Jurkat, Clone E6-1 (cell line): ENCODE data around the gene SHC3.

Experiments used
- DNase-seq: peaks from one replicate; pipeline ENCODE4 v3.0.0-alpha.2; 2011; ENCODE audit warnings: low read depth, low spot score
- H3K4me3 ChIP-seq: 2 replicates; pipeline ENCODE4 v1.5.1; 2011; ENCODE audit warnings: mild to moderate bottlenecking, low read length, control low read depth, moderate library complexity

The SHC3 gene

DNA sequence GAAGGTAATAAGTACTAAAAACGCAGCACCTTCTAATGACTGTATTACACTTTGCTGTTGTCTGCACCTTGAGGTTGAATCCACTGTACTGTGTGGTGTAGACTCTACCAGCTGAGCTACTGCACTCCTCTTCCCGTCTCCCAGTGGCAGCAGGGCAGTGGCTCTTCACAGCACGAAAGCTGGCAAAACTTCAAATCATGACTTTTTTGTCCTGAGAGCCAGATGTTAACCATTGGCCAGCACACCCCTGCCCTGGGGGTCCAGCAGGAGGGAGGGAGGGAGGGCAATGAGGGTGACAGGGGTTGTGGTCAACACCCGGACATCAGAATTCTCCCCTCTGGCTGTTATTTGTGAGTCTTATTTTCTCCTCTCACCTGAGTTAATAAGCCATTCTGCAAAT, 11.8 kb downstream of the SHC3 start:
- H3K4me3 ChIP-seq: no peak overlapping the region
- no peak for DNase-seq

DNA sequence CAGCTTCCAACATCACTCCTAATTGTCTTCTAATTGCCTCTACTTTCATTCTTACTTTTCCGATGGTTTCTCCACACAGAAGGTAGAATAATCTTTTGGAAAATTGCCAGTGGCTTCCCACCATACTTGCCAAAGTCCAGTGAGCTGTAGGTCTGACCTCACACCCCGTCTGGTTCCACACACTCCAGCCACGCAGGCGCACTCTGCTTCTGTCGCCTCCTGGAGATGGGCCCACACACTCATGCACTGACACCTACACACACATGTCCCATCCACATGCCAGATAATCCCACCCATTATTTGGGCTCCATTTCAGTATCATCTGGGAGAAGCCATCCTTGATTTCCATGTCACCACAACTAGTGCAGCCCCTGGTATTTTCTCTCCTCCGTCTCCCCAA, 12.7 kb downstream of the SHC3 start:
- DNase-seq: no peak
- no peak overlapping the region for H3K4me3 ChIP-seq

DNA sequence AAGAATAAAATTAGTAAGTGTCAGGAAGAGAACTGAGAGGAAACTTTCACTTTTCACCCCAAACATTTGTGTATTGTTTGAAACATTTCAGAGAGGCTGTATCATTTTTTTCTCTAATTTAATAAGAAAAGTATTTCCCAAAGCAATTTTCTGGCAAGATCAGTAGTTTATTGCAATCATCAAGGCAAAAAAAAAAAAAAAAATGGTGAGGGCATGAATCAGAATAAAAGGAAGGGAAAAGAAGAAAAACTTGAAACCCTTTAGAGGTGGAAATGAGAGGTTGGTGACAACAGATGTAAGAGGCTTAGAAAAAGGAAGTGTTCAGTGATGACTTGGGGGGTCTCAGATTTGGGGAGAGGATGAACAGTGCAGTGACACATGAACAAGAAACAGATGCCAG, 13.3 kb downstream of the SHC3 start:
- no peak overlapping the region for H3K4me3 ChIP-seq
- DNase-seq: no peak

DNA sequence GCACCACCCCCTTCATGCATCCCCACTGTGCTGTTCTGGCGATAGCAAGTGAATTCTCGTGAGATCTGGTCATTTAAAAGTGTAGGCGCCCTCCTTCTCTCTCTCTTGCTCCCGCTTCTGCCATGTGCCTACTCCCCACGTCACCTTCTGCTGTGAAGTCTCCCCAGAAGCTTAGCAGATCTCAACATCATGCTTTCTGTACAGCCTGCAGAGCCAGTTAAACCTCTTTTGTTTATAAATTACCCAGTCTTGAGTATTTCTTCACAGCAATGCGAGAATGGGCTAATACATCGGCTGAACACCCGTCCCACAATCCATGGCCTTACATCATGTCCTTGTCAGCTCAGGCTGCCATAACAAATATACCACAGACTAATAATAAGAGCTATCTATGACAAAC, 17.4 kb downstream of the SHC3 start:
- no peak overlapping the region for H3K4me3 ChIP-seq
- no peak for DNase-seq

DNA sequence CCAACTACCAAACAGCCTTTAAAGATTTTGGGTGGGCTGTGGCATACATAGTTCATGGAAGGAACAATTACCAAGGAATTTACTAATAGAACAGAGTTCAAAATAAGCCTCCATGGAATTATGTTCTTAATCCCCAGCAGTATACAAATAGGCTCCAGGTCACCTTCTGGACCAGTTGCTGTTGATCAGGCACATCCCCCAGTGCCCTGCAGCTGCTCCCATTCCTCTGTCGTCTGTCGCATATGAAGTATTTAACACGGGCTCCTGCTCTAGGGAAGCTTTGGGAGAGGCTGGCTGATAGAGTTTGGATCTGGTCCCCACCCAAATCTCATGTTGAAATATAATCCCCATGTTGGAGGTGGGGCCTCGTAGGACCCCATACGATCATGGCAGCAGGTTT, 17.8 kb downstream of the SHC3 start:
- DNase-seq: no peak
- H3K4me3 ChIP-seq: no peak overlapping the region

DNA sequence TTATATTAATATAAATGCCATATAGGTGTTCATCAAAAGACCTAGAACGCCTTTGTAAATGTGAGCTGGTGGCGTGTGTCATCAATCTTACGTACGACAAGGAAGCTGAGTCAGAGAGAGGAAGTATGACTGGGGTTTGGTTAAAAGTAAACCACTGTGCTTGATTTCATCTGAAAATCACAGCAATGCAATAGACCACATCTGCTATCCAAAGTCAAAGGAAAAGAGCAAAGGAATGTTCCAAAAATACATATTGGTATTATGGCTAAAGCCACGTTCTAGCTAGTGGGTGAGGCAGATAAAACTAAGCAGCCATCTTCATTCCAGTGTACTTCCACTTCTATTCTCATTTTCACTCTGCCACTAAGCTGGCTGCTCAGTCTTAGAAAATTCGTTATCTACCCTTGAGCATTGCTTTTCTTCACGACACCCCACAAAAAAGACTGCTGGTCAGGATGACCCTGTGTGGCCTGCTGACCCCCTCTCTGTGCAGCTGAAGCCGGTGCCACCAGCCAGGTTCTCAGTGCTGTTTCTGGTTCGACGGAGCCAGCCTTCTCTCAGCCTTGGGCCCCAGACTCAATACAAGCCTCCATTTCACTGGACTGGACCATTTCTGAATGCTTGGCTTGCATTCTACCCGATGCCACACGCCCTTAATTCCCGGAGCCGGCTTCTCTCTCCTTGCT, 23.8 kb downstream of the SHC3 start:
- no peak overlapping the region for H3K4me3 ChIP-seq
- DNase-seq: peak; percentile 49

DNA sequence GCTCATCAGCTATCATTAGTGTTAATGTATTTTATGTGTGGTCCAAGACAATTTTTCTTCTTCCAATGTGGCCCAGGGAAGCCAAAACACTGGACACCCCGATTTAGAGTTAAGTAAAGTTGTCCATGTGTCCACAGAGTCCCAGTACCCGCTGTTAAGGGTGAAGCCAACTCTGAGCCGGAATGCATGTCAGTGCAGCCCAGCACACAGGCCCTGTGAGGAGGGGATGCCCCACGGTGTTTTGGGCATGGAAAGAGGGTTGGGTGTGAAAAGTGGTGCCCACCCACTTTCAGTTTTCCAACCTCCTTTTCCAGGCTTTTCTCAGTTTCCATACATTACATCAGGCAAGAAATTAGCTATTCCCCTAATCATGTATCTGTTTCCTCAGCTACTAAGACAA, 24.4 kb downstream of the SHC3 start:
- no peak overlapping the region for H3K4me3 ChIP-seq
- DNase-seq: no peak

DNA sequence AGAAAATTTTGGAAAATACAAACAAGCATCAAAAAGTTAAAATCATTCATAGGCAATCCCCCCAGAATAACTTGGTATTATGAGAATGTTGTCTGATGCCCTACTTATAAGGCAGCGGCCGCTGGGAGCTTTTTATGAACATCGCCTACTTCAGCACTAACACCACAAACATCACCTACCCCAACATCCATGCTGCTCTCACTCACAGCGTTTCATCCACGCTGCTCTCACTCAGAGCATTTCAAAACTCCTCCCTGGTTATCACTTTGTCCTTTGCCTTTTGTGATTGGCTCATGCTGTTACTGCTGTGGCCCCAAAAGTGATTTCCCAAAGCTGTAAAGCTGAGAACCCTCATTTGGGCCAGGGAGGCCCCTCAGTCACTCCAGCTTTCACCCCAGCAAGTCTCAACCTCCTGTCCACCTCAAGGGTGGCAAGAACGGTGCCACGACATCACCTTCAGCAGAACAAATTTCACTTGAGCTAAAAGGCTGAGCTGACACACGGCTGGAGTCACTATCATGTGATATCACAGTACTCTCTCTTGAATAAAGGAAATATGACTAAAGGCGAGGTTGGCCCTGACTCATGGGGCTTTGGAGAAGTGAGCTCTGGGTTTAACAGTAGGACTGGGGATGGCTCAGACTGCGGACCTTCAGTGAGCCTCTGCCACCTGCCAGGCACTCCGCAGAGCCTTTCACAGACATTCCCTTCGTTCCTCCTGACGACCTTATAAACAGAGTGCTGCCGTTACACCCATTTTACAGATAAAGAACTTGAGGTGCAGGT, 25.2 kb downstream of the SHC3 start:
- no peak overlapping the region for H3K4me3 ChIP-seq
- DNase-seq: no peak

DNA sequence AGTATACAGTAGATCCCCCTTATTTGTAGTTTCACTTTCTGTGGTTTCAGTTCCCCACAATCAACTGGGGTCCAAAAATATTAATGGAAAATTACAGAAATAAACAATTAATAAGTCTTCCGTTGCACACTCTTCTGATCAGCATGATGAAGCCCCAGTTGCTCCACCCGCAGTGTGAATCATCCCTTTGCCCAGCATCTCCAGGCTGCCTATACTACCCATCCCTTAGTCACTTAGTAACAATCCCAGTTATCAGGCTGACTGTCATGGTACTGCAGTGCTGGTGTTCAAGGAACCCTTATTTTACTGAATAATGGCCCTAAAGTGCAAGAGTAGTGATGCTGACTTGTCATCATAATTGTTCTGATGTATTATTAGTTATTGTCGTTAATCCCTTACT, 28.9 kb downstream of the SHC3 start:
- H3K4me3 ChIP-seq: no peak overlapping the region
- DNase-seq: no peak

DNA sequence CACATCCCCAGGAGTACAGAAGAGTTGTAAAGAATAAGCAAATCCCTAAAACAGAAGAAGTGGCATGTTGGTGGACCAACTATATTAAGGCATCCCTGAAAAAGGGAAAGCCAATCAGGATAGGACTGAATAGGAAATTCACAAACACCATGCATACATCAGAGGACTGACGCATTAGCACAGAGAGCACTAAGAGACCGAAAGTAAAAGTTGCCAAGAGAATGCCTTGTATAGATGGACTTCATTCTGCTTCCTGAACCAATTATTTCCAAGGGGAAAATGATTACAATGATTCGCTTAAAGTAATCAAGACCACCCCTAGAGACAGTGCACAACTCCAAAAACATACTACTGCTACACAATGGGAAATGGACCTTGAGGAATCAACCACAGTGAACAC, 33.5 kb downstream of the SHC3 start:
- H3K4me3 ChIP-seq: no peak overlapping the region
- no peak for DNase-seq

DNA sequence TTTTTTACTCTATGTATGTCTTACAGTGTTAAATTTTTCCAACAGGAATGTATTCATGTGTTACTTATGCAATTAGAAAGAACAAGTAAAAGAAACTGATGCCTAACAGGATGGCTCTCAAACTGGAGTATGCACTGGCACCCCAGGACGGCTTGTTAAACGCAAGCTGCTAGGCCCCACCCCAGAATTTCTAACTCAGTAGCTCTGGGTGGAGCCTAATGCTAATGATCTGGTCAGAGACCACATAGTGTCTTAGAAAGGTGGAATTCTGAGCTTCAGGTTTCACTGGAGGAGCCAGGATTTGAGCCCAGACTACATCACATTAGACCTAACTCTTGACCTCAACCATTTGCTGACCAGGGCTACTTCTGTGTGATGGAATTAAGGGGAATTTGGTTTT, 34.4 kb downstream of the SHC3 start:
- no peak overlapping the region for H3K4me3 ChIP-seq
- no peak for DNase-seq

DNA sequence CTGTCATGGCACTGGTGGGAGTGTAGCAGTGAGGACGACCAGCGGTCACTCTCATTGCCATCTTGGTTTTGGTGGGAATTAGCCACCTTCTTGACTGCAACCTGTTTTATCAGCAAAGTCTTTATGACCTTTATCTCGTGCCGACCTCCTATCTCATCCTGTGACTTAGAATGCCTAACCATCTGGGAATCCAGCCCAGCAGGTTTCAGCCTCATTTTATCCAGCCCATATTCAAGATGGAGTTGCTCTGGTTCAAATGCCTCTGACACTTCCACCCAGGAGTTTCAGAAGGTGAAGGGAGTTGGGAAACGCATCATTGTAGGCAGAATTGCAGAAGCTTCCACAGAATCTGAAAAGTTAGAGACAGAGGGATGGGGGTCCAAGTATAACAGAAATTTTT, 35.4 kb downstream of the SHC3 start:
- no peak for DNase-seq
- no peak overlapping the region for H3K4me3 ChIP-seq

DNA sequence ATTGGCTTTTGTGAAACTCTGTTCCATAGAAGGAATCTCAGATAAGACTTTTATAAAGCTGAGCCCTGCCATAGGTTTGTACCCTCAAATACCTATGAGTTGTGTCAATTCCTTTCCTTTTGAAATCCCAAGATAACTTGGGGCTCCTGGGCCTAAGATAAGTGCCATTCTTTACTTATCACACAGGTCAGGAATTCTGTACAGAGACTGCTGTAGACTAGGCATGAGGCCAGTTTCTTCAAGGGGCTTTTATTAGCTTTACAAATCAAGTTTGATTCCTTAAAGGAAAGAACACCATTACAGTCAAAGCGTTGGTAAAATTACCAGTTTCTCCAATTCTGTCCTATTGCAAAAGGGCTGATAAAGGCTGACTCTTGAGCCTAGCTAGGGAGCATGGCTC, 39.2 kb downstream of the SHC3 start:
- DNase-seq: no peak
- H3K4me3 ChIP-seq: no peak overlapping the region

DNA sequence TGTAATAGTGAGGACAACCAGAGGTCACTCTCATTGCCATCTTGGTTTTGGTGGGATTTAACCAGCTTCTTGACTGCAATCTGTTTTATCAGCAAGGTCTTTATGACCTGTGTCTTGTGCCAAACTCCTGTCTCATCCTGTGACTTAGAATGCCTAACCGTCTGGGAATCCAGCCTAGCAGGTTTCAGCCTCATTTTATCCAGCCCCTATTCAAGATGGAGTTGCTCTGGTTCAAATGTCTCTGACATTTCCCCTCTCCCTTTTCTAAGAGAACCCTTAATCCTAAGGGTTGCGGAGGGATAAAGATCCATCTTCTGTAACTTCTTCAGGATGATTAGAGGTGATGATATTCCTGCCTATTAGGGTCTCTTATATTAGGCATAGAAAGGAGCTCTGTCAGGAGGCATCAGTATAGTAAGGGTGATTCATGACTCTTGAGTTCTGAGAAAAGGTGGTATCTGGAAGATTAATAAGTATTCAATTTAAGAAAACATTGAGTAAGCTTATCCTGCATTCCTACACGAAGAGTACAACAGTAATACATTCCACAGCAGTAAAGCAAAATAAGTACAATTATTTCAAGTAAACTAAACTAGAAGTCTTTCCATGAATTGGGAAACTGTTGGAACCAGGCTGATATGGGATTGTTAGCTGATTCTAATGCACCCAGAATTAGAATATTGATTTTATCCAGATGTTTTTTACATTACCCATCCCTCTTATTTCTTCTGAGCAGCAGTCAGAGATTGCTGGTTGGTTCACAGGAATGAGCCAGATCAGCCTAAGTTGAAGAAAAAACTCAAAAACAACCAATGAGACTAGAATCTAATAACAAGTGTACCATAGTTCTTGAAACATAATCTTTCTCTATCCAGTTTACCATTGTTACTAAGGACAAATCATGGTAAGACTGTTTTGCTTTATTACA, 39.9 kb downstream of the SHC3 start:
- DNase-seq: no peak
- no peak overlapping the region for H3K4me3 ChIP-seq

DNA sequence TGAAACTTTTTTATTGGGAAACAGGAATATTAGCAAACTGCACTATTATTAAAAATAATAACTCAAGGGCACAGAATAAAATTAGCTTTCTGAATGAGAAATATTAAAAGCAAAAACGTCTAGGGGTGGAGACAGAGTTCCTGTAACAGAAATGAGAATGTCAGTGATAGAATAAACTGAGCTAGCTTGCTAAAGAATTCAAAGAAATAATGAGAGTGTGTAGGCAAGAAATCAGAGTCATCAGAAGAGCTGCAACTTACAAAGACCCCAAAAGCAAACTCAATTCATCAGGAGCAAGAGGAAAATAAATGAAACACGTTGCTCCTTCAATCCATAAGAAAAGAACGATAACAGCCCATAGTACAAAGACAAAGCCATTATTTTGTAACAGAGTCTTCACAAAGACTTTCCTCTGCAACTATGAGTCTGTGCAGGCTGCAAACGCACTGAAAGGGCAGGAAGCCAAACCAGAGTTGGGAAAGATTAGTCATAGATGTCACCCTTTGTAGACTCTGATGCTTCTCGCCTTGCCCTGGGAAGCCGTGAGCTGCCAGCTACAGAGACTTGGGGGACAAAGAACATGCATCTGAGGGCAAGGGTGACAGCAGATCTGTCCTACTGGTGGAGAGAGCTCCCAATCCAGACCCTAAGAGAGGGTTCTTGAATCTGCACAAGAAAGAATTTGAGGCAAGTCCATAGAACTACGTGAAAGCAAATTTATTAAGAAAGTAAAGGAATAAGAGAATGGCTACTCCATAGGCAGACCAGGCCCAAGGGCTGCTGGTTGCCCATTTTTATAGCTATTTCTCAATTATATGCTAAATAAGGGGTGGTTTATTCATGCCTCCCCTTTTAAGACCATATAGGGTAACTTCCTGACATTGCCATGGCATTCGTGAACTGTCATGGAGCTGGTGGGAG, 40.8 kb downstream of the SHC3 start:
- no peak overlapping the region for H3K4me3 ChIP-seq
- peak; percentile 8 for DNase-seq

DNA sequence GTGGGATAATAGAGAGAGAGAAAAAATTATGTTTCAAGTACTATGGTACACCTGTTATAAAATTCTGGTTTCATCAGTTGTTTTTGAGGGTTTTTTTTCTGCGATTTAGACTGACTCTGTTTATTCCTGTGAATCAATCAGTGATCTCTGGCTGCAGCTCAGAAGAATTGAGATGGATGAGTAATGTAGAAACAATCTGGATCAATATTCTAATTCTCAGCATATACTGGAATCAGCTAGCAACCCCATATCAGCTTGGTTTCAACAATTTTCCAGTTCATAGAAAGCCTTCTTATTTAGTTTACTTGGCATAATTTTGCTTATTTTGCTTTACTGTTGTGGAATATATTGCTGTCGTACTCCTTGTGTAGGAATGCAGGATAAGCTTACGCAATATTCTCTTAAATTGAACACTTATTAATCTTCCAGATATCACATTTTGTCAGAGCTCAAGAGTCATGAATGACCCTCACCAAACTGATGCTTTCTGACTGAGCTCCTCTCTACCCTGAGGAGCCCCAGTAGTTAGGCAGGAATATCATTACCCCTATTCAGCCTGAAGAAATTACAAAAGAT, 42.9 kb downstream of the SHC3 start:
- no peak for DNase-seq
- H3K4me3 ChIP-seq: no peak overlapping the region

DNA sequence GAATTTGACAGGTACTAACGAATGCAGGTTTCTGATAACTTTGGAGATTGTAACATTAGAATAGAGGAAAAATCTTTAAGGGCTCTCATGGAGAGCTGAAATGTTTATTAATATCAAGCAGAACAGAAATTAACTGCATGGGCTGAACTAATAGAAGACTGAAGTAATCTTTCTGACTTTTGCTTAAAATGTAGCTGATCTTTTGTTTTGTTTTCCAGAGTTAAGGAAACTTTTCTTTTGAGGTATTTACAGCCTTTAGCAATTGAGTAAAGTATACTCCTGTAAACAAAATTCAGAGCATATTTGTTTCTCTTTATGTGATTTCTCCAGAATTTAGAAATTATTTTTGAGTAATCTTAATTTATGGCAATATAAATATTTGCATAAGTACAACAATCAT, 43.9 kb downstream of the SHC3 start:
- no peak for DNase-seq
- no peak overlapping the region for H3K4me3 ChIP-seq

DNA sequence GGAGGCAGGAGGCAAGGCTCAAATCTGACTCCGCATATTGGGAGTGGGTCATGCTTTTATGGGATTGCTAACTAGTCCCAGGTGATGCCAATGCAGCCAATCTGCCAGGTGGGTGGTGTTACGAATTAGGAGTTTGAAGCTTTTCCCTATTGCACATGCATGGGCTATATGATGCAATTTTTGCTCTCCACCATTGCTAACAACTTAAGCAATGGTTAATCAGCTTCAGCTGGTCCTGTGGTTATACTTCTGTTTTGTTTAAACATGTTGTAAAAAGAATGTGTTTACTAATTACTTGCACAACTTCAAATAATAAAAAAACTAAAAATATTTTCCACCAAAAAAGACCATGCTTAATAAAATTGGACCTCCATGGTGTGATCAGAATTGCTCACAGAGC, 55.7 kb downstream of the SHC3 start:
- no peak for DNase-seq
- no peak overlapping the region for H3K4me3 ChIP-seq

DNA sequence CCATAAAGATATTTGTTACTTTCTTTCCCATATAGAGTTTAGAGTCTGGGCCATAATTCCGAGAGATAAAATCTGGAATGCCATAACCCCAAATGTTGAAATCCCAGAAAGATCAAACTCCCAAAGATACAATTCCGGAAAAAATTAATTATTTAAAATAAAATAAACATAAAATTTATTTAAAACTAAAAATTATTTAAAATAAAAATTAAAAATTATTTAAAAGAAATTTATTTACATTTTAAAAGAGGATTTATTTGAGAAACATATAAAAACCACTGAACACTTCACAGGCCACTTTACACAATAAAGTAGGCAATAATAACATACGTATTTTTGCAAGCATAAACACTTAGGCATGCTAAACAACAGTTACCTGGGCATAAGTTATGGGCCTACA, 57.9 kb downstream of the SHC3 start:
- no peak for DNase-seq
- no peak overlapping the region for H3K4me3 ChIP-seq
